ENCODE data around the gene TMBIM4. TPM values are rescaled to one million over a fixed set of nuclear protein-coding genes. Genes with fewer than 3 reads are reported as not detected.
A peak's percentile ranks its signal among the peaks of the same experiment; 100 is the strongest.

The TMBIM4 gene
- total RNA-seq, 1 experiment from 2014 or later: 18.4 TPM

DNA sequence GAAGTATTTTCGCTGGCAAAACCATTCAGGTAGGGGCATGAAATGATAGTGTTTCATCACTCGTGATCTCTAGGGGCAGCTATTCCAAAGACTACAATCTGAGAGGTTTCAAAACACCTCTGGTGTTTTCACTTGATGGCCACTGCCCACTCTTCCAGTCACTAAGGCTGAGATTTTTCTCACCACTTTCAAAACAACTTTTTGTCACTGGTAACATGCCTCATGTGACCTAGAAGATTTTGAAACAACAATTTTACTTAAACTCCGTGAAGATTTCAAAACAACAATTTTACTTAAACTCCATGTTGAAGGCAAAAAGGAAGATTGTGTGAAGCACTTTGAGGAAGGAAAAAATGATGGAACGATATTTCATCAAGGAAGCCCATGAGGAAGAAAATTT lies 18.0 kb upstream of the TMBIM4 start:
- no peak overlapping the region for H3K4ac ChIP-seq (ENCODE audit: low read depth, low read length)
- H3K18ac ChIP-seq (ENCODE audit: insufficient read length, low read depth, low read length): no peak overlapping the region
- H3K14ac ChIP-seq (ENCODE audit: insufficient read depth, low read length): no peak overlapping the region
- Mint-ChIP-seq H3K27ac (no peak overlapping the region), H3K36me3 (ENCODE audit: insufficient read depth in 1 of 3, low read depth in 3 of 3) (peaks cover 0 to 5% (median 0%) of the 10 kb centered on the region in 3 experiments; a peak in 1 of 7 replicates), H3K27me3 (ENCODE audit: low read depth) (peaks cover 66% of the 10 kb centered on the region), H3K4me3 (0 out of 5 replicates have a peak overlapping the region, but pooled peaks of 1 of the 2 experiments have one; percentile 4), H3K9me3 (peaks cover 0 to 4% of the 10 kb centered on the region in 2 experiments; a peak in 3 of 5 replicates), H3K4me1 (no peaks in the 10 kb centered on the region)
- no peaks in the 10 kb centered on the region for H4K20me1 ChIP-seq (ENCODE audit: control insufficient read depth, insufficient read depth, insufficient read length)
- no peak overlapping the region for H2AFZ ChIP-seq (ENCODE audit: low read length)
- H2AK5ac ChIP-seq (ENCODE audit: insufficient read length, low read length): no peak overlapping the region
- no peak overlapping the region for H2BK12ac ChIP-seq (ENCODE audit: insufficient read length, low read depth, low read length)
- no peaks in the 10 kb centered on the region for H3K79me1 ChIP-seq (ENCODE audit: insufficient read depth, low read depth, low read length, poor library complexity, severe bottlenecking)
- H2BK20ac ChIP-seq (ENCODE audit: low read depth, low read length, poor library complexity, severe bottlenecking): no peak overlapping the region
- H3K23me2 ChIP-seq (ENCODE audit: insufficient read length, low read depth, low read length, poor library complexity, severe bottlenecking): peaks cover 8% of the 10 kb centered on the region
- no peak overlapping the region for H4K5ac ChIP-seq (ENCODE audit: insufficient read length, low read depth, low read length)
- no peak overlapping the region for H2BK5ac ChIP-seq (ENCODE audit: insufficient read length, low read length)
- H3K56ac ChIP-seq (ENCODE audit: insufficient read length, low read depth, low read length): no peak overlapping the region
- H2BK15ac ChIP-seq (ENCODE audit: low read depth, low read length): no peak overlapping the region
- H4K8ac ChIP-seq (replicated peaks; ENCODE audit: insufficient read length, low read depth, low read length): no peak overlapping the region
- H4K91ac ChIP-seq (ENCODE audit: insufficient read length, low read depth, low read length): no peak overlapping the region
- H3K27me3 ChIP-seq (ENCODE audit: insufficient read depth, low read length): peaks cover 15% of the 10 kb centered on the region; the same call in 1 of the 2 replicates
- DNase-seq: no peak
- WGBS (ENCODE audit: extremely low coverage, insufficient read length, low lambda C conversion rate): no CpG with 5 or more reads among the region's 4 CpGs
- no peak overlapping the region for H3K9ac ChIP-seq (ENCODE audit: extremely low read depth, insufficient read length, low read length)
- H3K79me2 ChIP-seq (ENCODE audit: insufficient read depth, low read length): no peaks in the 10 kb centered on the region
- H3K4me2 ChIP-seq (ENCODE audit: insufficient read depth, insufficient read length, low read length): no peak overlapping the region
- no peak overlapping the region for H3K23ac ChIP-seq (ENCODE audit: insufficient read length, low read depth, low read length)
- no peak overlapping the region for H3K27ac ChIP-seq (ENCODE audit: insufficient read length, low read depth, low read length)
- H3T11ph ChIP-seq (ENCODE audit: low read length): no peak overlapping the region
- H3K9me3 ChIP-seq (ENCODE audit: control insufficient read depth, low read depth, low read length): no peaks in the 10 kb centered on the region
- H3K4me1 ChIP-seq (ENCODE audit: insufficient read depth, low read length): no peaks in the 10 kb centered on the region
- no peak overlapping the region for H2BK120ac ChIP-seq (ENCODE audit: low read depth, low read length, poor library complexity, severe bottlenecking)
- TF ChIP-seq, protein P1, sequence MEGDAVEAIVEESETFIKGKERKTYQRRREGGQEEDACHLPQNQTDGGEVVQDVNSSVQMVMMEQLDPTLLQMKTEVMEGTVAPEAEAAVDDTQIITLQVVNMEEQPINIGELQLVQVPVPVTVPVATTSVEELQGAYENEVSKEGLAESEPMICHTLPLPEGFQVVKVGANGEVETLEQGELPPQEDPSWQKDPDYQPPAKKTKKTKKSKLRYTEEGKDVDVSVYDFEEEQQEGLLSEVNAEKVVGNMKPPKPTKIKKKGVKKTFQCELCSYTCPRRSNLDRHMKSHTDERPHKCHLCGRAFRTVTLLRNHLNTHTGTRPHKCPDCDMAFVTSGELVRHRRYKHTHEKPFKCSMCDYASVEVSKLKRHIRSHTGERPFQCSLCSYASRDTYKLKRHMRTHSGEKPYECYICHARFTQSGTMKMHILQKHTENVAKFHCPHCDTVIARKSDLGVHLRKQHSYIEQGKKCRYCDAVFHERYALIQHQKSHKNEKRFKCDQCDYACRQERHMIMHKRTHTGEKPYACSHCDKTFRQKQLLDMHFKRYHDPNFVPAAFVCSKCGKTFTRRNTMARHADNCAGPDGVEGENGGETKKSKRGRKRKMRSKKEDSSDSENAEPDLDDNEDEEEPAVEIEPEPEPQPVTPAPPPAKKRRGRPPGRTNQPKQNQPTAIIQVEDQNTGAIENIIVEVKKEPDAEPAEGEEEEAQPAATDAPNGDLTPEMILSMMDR (conservative IDR thresholded peaks at IDR 0.05): no peak
